NCI-H82 (cell line): Measurements from ENCODE around the gene WNK1.

Experiments
- DNase-seq: peaks from one replicate; lab custom pipeline; 2025; lab: John Stamatoyannopoulos, UW

Gene WNK1

DNA sequence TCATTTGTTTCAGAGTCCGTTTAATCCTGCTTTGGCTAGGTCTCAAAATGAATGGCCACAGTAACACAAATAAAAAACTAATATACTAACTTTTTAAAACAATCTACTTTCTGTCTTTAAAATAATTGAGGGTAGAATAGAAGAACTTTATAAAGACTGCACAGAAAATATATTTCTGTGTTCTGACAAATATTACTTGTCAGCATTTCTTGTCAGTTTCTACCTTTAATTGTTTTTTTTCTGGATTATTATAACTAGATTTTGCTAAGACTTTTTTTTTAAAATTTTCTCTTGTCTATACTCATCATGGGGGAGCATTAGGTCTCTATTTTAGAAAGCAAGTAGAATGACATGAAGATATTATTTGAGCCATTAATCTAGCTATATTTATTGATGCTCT is 110.9 kb downstream of the WNK1 start:
- DNase-seq, result no peak

GRCh38 chr12:865614-866013 is 113.2 kb downstream of the WNK1 start:
- no peak for DNase-seq

GRCh38 chr12:867905-868304 is 115.5 kb downstream of the WNK1 start:
- DNase-seq, result no peak

- DNase-seq, result peak; percentile 31
Measured at GRCh38 chr12:868722-869121, 116.3 kb downstream of the WNK1 start.

- DNase-seq, result no peak
Measured at GRCh38 chr12:870378-870777, 118.0 kb downstream of the WNK1 start.

DNA sequence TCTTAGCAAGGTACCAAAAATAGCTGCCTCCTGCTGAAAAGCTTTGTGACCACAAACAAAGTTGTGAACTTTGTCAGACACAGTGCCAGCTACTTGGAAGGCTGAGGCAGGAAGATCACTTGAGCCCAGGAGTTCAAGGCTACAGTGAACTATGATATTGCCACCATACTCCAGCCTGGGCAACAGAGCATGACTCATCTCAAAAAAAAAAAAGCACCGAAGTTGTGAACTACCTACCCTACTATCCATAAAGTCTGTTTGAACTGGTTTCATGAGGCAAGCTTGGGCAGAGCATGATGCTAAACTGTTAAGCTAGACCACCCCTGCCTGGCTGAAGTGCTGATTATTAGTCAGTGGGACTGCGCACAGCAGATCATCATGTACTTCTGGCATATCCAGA is 121.6 kb downstream of the WNK1 start:
- no peak for DNase-seq

- no peak for DNase-seq
Measured at GRCh38 chr12:879641-880040, 127.3 kb downstream of the WNK1 start.

DNA sequence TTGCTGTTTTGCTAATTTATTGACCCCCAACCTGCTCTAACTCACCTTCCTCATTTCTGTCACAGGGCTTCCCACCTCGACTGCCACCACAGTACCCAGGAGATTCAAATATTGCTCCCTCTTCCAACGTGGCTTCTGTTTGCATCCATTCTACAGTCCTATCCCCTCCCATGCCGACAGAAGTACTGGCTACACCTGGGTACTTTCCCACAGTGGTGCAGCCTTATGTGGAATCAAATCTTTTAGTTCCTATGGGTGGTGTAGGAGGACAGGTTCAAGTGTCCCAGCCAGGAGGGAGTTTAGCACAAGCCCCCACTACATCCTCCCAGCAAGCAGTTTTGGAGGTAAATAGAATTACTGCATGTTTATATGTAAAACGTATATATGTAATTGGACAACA is 128.3 kb downstream of the WNK1 start:
- no peak for DNase-seq

- DNase-seq, result no peak
Measured at GRCh38 chr12:884746-885414, 132.5 kb downstream of the WNK1 start.

DNA sequence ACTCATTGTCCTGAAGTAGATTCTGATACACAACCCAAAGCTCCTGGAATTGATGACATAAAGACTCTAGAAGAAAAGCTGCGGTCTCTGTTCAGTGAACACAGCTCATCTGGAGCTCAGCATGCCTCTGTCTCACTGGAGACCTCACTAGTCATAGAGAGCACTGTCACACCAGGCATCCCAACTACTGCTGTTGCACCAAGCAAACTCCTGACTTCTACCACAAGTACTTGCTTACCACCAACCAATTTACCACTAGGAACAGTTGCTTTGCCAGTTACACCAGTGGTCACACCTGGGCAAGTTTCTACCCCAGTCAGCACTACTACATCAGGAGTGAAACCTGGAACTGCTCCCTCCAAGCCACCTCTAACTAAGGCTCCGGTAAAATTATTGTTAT is 133.3 kb downstream of the WNK1 start:
- DNase-seq, result no peak

- no peak for DNase-seq
Measured at GRCh38 chr12:886206-886605, 133.8 kb downstream of the WNK1 start.

GRCh38 chr12:894226-894625 is 141.8 kb downstream of the WNK1 start:
- DNase-seq, result no peak

DNA sequence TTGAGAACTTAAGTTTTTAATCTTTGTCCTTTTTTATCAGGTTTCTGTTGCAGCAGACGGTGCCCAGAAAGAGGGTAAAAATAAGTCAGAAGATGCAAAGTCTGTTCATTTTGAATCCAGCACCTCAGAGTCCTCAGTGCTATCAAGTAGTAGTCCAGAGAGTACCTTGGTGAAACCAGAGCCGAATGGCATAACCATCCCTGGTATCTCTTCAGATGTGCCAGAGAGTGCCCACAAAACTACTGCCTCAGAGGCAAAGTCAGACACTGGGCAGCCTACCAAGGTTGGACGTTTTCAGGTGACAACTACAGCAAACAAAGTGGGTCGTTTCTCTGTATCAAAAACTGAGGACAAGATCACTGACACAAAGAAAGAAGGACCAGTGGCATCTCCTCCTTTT is 143.7 kb downstream of the WNK1 start:
- DNase-seq, result no peak

DNA sequence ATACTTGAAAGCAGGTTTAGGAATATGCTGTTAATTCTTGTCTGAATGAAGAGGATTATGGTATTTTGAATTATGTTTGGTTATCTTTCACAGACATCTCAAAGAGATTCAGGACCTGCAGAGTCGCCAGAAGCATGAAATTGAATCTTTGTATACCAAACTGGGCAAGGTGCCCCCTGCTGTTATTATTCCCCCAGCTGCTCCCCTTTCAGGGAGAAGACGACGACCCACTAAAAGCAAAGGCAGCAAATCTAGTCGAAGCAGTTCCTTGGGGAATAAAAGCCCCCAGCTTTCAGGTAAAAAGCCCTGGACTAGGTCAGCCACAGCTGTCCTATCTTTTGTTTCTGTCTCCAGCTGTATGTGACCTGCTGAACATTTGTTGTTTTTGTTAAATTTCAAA is 145.0 kb downstream of the WNK1 start:
- no peak for DNase-seq

DNA sequence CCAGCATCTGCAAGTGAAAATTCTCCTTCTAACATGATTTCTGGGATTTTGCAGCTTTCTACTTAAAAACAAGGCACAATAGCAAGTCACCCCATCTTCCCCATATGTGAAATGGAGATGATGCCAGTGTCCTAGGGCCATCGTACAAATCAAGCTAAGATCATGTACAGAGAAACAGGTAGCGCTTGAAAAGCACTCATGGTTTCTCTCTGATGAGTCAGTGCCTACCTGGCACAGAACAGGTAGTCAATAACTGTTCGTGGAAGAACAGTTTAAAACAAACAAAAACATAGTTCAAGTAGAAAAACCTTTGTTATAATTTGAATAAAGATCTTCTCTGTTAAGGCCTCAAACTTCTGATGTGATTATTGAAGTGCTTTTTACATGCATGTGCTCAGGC is 150.2 kb downstream of the WNK1 start:
- no peak for DNase-seq

- DNase-seq, result no peak
Measured at GRCh38 chr12:903055-903454, 150.7 kb downstream of the WNK1 start.

DNA sequence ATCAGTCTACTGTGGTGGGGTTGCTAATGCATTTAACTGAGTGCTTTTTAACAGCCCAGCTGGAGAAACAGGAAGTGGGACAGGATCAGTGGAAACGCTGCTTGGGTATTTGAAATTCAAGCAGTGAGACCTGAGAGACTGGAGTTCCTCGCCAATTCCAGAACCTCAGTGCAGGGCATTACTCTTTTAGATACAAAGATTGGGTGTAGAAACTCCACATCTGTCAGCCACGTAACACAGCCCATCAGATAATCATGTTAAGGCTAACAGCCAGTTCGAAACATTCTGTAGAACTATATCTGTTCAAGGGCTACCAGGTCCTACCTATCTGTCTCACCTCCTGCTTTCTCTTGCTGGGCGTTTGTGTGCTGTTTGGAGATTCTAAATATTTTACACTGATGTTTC is 151.6 kb downstream of the WNK1 start:
- DNase-seq, result no peak

DNA sequence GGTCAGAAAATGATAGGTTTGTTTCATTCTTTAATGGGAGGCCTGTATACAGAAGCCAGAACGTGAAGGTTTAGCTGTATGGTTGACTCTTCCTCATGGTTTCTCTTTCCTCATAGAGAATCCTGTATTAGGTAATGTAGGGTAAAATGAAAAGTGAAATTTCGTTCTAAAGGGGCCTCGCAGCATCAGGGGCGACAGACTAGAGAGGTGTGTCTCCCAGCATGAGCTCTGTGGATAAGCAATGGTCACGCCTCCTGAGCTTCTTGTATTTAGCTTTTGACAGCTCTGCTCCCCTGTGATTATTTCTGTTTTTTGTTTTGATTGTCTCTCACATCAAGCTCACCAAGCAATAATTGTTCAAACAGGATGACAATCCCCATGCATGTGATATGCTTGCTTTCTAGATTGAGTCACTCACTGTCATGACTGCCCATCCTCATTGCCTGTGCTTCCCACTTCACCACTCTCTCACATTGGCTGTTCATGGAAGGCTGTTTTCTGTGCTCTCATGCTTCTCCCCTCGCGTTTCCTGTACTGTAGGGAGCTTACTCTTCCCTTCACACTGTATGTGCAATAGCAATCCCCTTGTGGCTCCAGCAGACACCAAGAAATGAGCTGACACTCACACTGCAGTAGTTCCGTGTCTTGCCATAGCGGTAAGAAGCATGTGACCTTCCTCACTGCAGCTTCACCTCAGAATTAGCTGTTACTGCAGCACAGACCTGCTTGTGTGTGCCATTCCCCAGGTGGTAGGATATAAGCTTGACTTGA is 153.1 kb downstream of the WNK1 start:
- DNase-seq, result no peak

- no peak for DNase-seq
Measured at GRCh38 chr12:906062-906585, 153.7 kb downstream of the WNK1 start.

DNA sequence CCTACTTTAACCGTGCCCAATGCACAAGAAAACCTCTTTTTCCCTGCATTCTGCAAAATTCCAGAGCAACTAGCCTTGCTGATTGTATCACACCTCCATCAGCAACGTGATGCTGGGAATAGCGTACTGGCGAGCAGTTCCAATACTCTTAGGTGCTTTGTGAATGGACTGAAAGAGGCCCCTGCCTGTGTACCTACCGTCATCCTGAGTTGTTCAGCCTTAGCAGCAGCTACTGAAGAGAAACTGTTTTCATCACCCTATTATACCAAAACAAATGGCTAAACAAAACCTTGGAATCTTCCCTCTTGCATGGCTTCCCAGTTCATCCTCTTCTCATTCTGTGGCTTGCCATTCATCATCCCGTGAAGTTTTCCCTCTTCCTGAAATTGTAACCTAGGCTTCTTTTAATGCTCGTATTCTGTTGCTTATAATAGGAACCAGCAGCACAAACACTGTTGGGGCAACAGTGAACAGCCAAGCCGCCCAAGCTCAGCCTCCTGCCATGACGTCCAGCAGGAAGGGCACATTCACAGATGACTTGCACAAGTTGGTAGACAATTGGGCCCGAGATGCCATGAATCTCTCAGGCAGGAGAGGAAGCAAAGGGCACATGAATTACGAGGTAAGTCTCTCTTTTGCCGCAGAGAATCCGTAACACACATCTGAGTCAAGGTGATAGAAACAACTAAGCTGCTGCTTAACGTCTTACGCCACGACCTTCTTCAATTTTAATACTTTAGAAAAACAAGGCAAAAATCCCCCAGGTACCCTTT is 155.2 kb downstream of the WNK1 start:
- no peak for DNase-seq

GRCh38 chr12:909861-910260 is 157.5 kb downstream of the WNK1 start:
- DNase-seq, result no peak

GRCh38 chr12:910416-910815 is 158.0 kb downstream of the WNK1 start:
- DNase-seq, result no peak
